T-helper 2 cell treated with Interferon-gamma antibody and Interleukin-4, amounts not matched to agents 5 μg/mL and 100 μg/mL, for 36 hours (primary cell): Measurements from ENCODE around the gene SOX8.

Experiments used
- DNase-seq: peaks from one replicate; pipeline ENCODE4 v3.0.0; 2021; ENCODE audit warnings: low spot score
- H3K27ac Mint-ChIP-seq: one replicate; pipeline ENCODE4 v1.8.0; 2021; ENCODE audit warnings: mild to moderate bottlenecking, mixed read lengths
- H3K27me3 Mint-ChIP-seq: one replicate; pipeline ENCODE4 v1.8.0; 2021; ENCODE audit warnings: low read depth, mixed read lengths
- H3K36me3 Mint-ChIP-seq: one replicate; pipeline ENCODE4 v1.8.0; 2021; ENCODE audit warnings: low read depth, mixed read lengths
- H3K4me1 Mint-ChIP-seq: one replicate; pipeline ENCODE4 v1.8.0; 2021; ENCODE audit warnings: low read depth, mixed read lengths
- H3K4me3 Mint-ChIP-seq: one replicate; pipeline ENCODE4 v1.8.0; 2022; ENCODE audit warnings: mild to moderate bottlenecking, moderate library complexity, mixed read lengths
- H3K9me3 Mint-ChIP-seq: one replicate; pipeline ENCODE4 v1.8.0; 2021; ENCODE audit warnings: mixed read lengths

The SOX8 gene

GRCh38 chr16:1030473-1030901 is 48.9 kb downstream of the SOX8 start:
- Mint-ChIP-seq H3K27me3 (peaks cover 2% of the 10 kb centered on the region), H3K4me3 (no peak overlapping the region), H3K36me3 (no peaks in the 10 kb centered on the region), H3K4me1 (no peaks in the 10 kb centered on the region), H3K9me3 (no peaks in the 10 kb centered on the region), H3K27ac (no peak overlapping the region)
- DNase-seq, result no peak

- H3K9me3 Mint-ChIP-seq, result no peaks in the 10 kb centered on the region
Observed at GRCh38 chr16:1031666-1032065, 50.1 kb downstream of the SOX8 start.

GRCh38 chr16:1032607-1033006 is 51.0 kb downstream of the SOX8 start:
- H3K27me3 Mint-ChIP-seq, result peaks cover 2% of the 10 kb centered on the region
- H3K9me3 Mint-ChIP-seq, result no peaks in the 10 kb centered on the region
- DNase-seq, result no peak
- no peaks in the 10 kb centered on the region for H3K4me1 Mint-ChIP-seq
- H3K4me3 Mint-ChIP-seq, result no peak overlapping the region
- H3K27ac Mint-ChIP-seq, result no peak overlapping the region
- H3K36me3 Mint-ChIP-seq, result no peaks in the 10 kb centered on the region

More at GRCh38 chr16:1031666-1032065, 50.1 kb downstream of the SOX8 start:
- Mint-ChIP-seq H3K4me1 (no peaks in the 10 kb centered on the region), H3K27me3 (peaks cover 2% of the 10 kb centered on the region), H3K36me3 (no peaks in the 10 kb centered on the region), H3K27ac (no peak overlapping the region), H3K4me3 (no peak overlapping the region)
- DNase-seq, result no peak

- H3K27ac Mint-ChIP-seq, result no peak overlapping the region
- H3K4me1 Mint-ChIP-seq, result no peaks in the 10 kb centered on the region
- no peak overlapping the region for H3K4me3 Mint-ChIP-seq
- H3K27me3 Mint-ChIP-seq, result peaks cover 2% of the 10 kb centered on the region
- H3K9me3 Mint-ChIP-seq, result no peaks in the 10 kb centered on the region
- H3K36me3 Mint-ChIP-seq, result no peaks in the 10 kb centered on the region
- no peak for DNase-seq
Observed at GRCh38 chr16:1033128-1033679, 51.6 kb downstream of the SOX8 start.

GRCh38 chr16:1034230-1035065 is 52.9 kb downstream of the SOX8 start:
- H3K4me1 Mint-ChIP-seq, result no peaks in the 10 kb centered on the region
- no peaks in the 10 kb centered on the region for H3K9me3 Mint-ChIP-seq
- H3K27me3 Mint-ChIP-seq, result peaks cover under 1% of the 10 kb centered on the region
- no peak for DNase-seq
- no peak overlapping the region for H3K27ac Mint-ChIP-seq
- H3K4me3 Mint-ChIP-seq, result no peak overlapping the region
- no peaks in the 10 kb centered on the region for H3K36me3 Mint-ChIP-seq

GRCh38 chr16:1035066-1035415 is 53.5 kb downstream of the SOX8 start:
- no peaks in the 10 kb centered on the region for H3K4me1 Mint-ChIP-seq
- H3K4me3 Mint-ChIP-seq, result no peak overlapping the region
- no peak for DNase-seq
- no peak overlapping the region for H3K27ac Mint-ChIP-seq
- H3K27me3 Mint-ChIP-seq, result no peaks in the 10 kb centered on the region
- no peaks in the 10 kb centered on the region for H3K9me3 Mint-ChIP-seq
- H3K36me3 Mint-ChIP-seq, result no peaks in the 10 kb centered on the region

- Mint-ChIP-seq H3K36me3 (no peaks in the 10 kb centered on the region), H3K4me3 (no peak overlapping the region), H3K27ac (no peak overlapping the region), H3K27me3 (no peaks in the 10 kb centered on the region), H3K9me3 (no peaks in the 10 kb centered on the region), H3K4me1 (no peaks in the 10 kb centered on the region)
- no peak for DNase-seq
Observed at GRCh38 chr16:1036166-1036565, 54.6 kb downstream of the SOX8 start.
